Mesodermal cell (in vitro differentiated cells): ENCODE data around the gene DDOST.

Source experiments
- H3K27ac ChIP-seq: 2 replicates; pipeline ENCODE4 v1.7.0; 2013; ENCODE audit warnings: mild to moderate bottlenecking, low read depth, low read length, moderate library complexity; ENCODE audit not compliant: severe bottlenecking
- H3K36me3 ChIP-seq: 2 replicates; pipeline ENCODE4 v1.7.1; 2013; ENCODE audit warnings: mild to moderate bottlenecking, low read length, moderate library complexity; ENCODE audit not compliant: control insufficient read depth, insufficient read depth
- H3K4me1 ChIP-seq: one replicate; pipeline ENCODE4 v1.7.1; 2013; ENCODE audit warnings: mild to moderate bottlenecking, low read length; ENCODE audit not compliant: insufficient read depth, control insufficient read depth, poor library complexity, severe bottlenecking
- H3K4me3 ChIP-seq: 2 replicates; pipeline ENCODE4 v1.7.0; 2013; ENCODE audit warnings: low read length, control low read depth, mild to moderate bottlenecking; ENCODE audit not compliant: insufficient read depth, poor library complexity, severe bottlenecking; ENCODE audit errors: extremely low read depth
- H3K9me3 ChIP-seq: 2 replicates; pipeline ENCODE4 v1.7.1; 2013; ENCODE audit warnings: mild to moderate bottlenecking, low read length, moderate library complexity; ENCODE audit not compliant: control insufficient read depth
- WGBS, 2 experiments: methylation state at CpG; one replicate each; pipeline ENCODE4 v1.1.5; 2013; ENCODE audit warnings: missing lambda C conversion rate in 2 of 2; ENCODE audit not compliant: insufficient coverage in 2 of 2; 5-methylcytosine and 5-hydroxymethylcytosine counted together

Gene DDOST

DNA sequence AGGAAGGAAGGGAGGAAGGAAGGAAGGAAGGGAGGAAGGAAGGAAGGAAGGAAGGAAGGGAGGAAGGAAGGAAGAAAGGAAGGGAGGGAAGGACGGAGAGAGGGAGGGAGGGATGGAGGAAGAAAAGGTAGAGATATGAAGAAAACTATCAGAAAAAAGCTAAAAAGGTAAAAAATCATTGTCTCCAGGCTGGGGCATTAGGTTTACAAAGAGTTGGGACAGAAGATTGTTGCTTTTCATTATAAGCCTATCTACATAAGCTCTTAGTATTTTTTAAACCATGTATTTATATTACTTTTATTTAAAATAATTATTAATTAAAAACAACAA, 35.1 kb downstream of the DDOST start:
- no peak overlapping the region for H3K27ac ChIP-seq
- 80 to 86% methylated on average over 1 of the region's 1 CpG for WGBS, 2 experiments
- H3K4me3 ChIP-seq: no peak overlapping the region
- H3K4me1 ChIP-seq: no peaks in the 10 kb centered on the region
- H3K9me3 ChIP-seq: peaks cover 21% of the 10 kb centered on the region
- H3K36me3 ChIP-seq: no peaks in the 10 kb centered on the region

DNA sequence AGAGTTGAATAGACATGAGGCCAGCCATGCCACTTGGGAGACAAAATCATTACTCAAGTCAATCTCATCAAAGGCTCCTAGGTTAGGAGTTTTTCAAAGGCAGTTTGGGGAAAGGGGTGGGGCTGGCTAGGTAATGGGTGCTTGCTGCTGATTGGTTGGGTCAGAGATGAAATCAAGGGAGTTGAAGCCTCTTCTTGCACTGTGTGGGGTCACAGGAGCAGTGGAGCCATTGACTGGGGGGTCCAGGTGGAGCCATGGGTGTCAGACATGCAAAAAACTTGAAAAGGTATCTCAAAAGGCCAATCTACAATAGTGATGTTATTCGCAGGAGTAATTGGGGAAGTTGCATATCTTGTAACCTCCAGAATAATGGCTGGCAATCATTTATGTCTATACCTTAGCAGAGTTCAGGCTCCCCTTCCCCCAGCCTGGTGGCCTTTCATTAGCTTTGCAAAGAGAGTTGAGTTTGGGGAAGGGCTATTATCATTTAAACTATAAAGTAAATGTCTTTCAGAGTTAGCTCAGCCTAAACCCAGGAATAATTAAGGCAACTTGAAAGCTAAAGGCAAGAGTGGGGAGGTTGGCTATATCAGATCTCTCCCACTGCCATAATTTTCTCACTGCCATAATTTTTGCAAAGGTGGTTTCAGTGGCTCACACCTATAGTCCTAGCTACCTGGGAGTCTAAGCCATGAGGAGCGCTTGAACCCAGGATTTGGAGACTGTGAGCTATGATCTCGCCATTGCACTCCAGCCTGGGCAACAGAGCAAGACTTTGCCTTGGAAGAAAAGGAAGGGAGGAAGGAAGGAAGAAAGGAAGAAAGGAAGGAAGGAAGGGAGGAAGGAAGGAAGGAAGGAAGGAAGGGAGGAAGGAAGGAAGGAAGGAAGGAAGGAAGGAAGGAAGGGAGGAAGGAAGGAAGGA, 35.7 kb downstream of the DDOST start:
- no peak overlapping the region for H3K27ac ChIP-seq
- WGBS, 2 experiments: 56 to 69% methylated on average over 2 of the region's 3 CpGs
- no peak overlapping the region for H3K4me3 ChIP-seq
- H3K4me1 ChIP-seq: no peaks in the 10 kb centered on the region
- H3K36me3 ChIP-seq: no peaks in the 10 kb centered on the region
- peaks cover 21% of the 10 kb centered on the region for H3K9me3 ChIP-seq

DNA sequence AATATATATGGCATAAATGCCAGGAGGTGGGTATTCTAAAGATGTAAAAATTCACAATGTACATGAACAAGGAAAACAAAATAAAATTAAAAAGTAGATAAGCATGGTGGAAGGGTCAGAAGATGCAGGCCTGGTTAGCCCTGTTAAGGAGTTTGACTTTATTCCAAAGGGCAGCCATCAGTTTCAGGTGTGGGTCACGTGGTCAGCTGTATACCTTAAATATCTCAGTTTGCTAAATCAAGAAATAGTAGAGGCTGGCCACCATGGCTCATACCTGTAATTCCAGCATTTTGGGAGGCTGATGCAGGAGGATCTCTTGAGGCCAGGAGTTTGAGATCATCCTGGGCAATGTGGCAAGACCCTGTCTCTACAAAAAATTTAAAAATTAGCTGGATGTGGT, 36.5 kb downstream of the DDOST start:
- H3K4me3 ChIP-seq: no peak overlapping the region
- H3K27ac ChIP-seq: no peak overlapping the region
- WGBS, 2 experiments: 100% methylated on average over 1 of the region's 1 CpG
- H3K9me3 ChIP-seq: peaks cover 21% of the 10 kb centered on the region
- no peaks in the 10 kb centered on the region for H3K4me1 ChIP-seq
- H3K36me3 ChIP-seq: no peaks in the 10 kb centered on the region

- WGBS, 2 experiments: 42 to 62% methylated on average over 2 to 4 of the region's 6 CpGs
- Histone ChIP-seq H3K4me3 (no peak overlapping the region), H3K4me1 (peaks cover 3% of the 10 kb centered on the region), H3K27ac (no peak overlapping the region), H3K36me3 (no peaks in the 10 kb centered on the region), H3K9me3 (no peaks in the 10 kb centered on the region)
Measured at GRCh38 chr1:20621012-20621411, 40.2 kb downstream of the DDOST start.

- H3K27ac ChIP-seq: no peak overlapping the region
- no peaks in the 10 kb centered on the region for H3K9me3 ChIP-seq
- no peak overlapping the region for H3K4me3 ChIP-seq
- peaks cover 4% of the 10 kb centered on the region for H3K4me1 ChIP-seq
- no peaks in the 10 kb centered on the region for H3K36me3 ChIP-seq
- 100% methylated on average over 1 of the region's 1 CpG for WGBS, 2 experiments
Measured at GRCh38 chr1:20619999-20620398, 41.2 kb downstream of the DDOST start.

- H3K27ac ChIP-seq: no peak overlapping the region
- 93 to 100% methylated on average over 2 of the region's 4 CpGs for WGBS, 2 experiments
Measured at GRCh38 chr1:20618550-20618949, 42.6 kb downstream of the DDOST start.

DNA sequence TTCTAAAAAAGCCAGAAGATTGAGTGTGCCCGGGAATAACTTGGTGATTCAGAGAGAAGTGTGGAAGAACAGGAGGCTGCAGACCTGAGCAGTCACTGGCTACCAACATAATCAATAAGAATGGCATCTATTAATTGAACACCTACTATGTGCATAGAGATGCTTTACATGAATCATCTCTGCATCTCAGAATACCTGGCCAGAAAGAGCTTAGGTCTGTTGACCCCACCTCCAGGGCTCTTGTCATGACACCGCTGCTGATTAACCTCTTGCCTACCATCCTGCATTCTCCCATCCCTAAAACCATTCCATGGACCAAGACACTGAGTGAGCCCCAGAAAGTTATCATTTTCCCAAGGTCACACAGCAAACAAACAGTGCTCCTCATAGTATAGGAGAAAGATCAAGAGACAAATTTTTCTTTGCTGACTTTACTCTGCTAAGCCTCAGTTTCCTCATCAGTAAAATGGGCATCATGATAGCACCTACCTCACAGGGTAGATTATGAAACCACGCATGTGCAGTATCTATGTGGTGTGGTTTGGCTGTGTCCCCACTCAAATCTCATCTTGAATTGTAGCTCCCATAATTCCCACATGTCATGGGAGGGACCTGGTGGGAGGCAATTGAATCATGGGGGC, 44.2 kb downstream of the DDOST start:
- 92 to 100% methylated on average over 1 of the region's 3 CpGs for WGBS, 2 experiments
- no peaks in the 10 kb centered on the region for H3K36me3 ChIP-seq
- no peak overlapping the region for H3K4me3 ChIP-seq
- no peaks in the 10 kb centered on the region for H3K9me3 ChIP-seq
- no peak overlapping the region for H3K27ac ChIP-seq
- peaks cover 20% of the 10 kb centered on the region for H3K4me1 ChIP-seq

More at GRCh38 chr1:20618550-20618949, 42.6 kb downstream of the DDOST start:
- Histone ChIP-seq H3K9me3 (no peaks in the 10 kb centered on the region), H3K4me3 (no peak overlapping the region), H3K4me1 (peaks cover 12% of the 10 kb centered on the region), H3K36me3 (no peaks in the 10 kb centered on the region)

DNA sequence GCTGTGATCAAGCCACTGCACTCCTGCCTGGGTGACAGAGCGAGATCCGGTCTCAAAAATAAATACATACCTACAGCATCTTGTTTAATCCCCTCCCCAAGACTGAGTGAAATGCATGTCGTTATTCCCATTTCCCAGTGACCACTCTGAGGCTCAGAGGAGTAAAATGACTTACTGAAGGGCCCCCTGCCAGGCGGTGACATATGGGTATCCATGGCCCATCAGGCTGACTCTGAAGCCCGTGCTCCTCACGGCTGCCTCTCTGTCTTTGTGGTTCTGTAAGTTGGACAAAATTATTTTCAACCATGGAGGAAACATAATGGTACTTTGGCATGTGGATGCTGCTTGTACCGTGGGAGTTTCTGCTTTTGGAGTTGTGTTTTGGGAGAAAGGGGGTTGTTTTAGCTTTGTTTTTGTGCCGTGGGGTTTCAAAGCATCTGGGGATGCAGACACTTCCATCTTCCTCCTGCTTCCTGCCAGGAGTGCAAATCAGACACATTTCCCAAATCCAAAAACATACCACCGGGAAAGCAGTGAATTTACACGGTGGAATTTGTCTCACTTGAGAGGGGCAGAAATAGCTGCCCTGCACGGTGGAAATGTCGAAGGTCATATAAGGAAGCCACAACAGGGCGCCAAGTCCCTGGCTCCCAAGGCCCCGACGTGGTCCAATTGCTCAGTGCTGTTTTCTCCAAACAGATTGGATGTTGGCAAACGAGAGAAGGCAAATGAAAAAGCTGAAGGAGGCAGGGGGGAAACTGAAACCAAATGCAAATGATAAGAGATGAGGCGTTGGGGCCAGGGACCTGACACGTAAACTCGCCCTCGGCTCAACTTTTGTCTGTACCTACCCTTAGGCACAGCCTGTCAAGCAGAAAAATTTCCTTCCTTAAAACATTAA, 45.0 kb downstream of the DDOST start:
- Histone ChIP-seq H3K4me3 (no peak overlapping the region), H3K4me1 (peaks cover 20% of the 10 kb centered on the region), H3K27ac (no peak overlapping the region), H3K9me3 (no peaks in the 10 kb centered on the region), H3K36me3 (no peaks in the 10 kb centered on the region)
- 79 to 80% methylated on average over 18 to 19 of the region's 20 CpGs for WGBS, 2 experiments

DNA sequence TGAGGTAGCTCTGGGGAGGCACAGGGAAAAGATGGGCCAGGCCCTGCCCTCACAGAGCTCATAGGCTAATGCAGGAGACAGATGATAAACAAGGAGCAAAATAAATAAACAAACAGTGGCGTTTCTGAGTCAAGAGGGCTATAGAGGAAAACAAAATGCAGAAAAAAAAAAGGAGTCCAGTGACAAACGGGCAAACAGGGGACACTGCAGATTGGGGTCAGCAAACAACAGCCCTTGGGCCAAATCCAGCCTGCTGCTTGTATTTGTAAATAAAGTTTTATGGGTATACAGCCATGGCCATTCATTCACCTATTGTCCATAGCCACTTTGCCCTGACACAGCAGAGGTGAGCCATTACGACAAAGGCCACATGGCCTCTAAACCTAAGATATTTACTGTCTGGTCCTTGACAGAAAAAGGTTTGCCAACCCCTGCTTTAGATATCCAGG, 47.0 kb downstream of the DDOST start:
- H3K4me3 ChIP-seq: no peak overlapping the region
- peak overlapping the region; percentile 95 for H3K27ac ChIP-seq
- peaks cover 20% of the 10 kb centered on the region for H3K4me1 ChIP-seq
- no peaks in the 10 kb centered on the region for H3K9me3 ChIP-seq
- no peaks in the 10 kb centered on the region for H3K36me3 ChIP-seq
- 76 to 81% methylated on average over 3 of the region's 3 CpGs for WGBS, 2 experiments

- Histone ChIP-seq H3K27ac (no peak overlapping the region), H3K9me3 (no peaks in the 10 kb centered on the region), H3K4me1 (peaks cover 20% of the 10 kb centered on the region), H3K36me3 (no peaks in the 10 kb centered on the region), H3K4me3 (no peak overlapping the region)
- 90 to 97% methylated on average over 2 to 9 of the region's 11 CpGs for WGBS, 2 experiments
Measured at GRCh38 chr1:20612221-20612746, 48.9 kb downstream of the DDOST start.
